ENCODE measurements around the gene NINL. TPM values are rescaled to one million over a fixed set of nuclear protein-coding genes. Genes with fewer than 3 reads are reported as not detected.

NINL gene
- polyA plus RNA-seq, 1 donor (not counting 4 experiments of a cell fraction or from before 2014, with no cell fraction given), result 0.79 TPM

DNA sequence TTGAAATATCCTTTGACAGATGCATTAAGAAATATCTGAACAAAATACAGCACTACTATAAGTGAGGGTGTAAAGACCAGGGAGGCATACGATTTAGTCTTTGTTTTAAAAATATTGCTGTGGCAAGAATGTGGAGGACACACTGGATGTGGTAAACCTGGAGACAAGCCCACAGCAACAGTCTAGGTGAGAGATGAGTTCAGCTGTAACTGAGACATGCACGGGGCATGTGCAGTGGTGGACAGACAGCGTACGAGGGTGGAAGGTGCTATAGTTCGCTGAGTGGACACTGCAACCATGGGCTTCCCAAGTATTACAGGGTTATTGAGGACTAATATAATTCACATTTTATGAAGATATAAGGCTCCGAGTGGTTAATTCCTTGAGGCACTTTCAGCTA, 36.7 kb upstream of the NINL start:
- H3K27ac ChIP-seq (ENCODE audit: control insufficient read depth, insufficient read depth, low read length), result peak overlapping the region; percentile 13
- H2AFZ ChIP-seq (ENCODE audit: control insufficient read depth, low read length), result no peak overlapping the region
- TF ChIP-seq EZH2 (IDR thresholded peaks at IDR 0.05; ENCODE audit: low read length) (no peak), CTCF (optimal IDR thresholded peaks at IDR 0.05 in 1 of 3, IDR thresholded peaks at IDR 0.05 in 1 of 3, conservative IDR thresholded peaks at IDR 0.05 in 1 of 3; ENCODE audit: extremely low read depth in 1 of 3, insufficient read depth in 2 of 3, low read length in 3 of 3) (no peak)
- H3K79me2 ChIP-seq (ENCODE audit: control insufficient read depth, insufficient read depth, low read length), result peaks cover 59% of the 10 kb centered on the region
- no peaks in the 10 kb centered on the region for H3K9me1 ChIP-seq (ENCODE audit: control insufficient read depth, extremely low read depth, insufficient read depth, low read length)
- no peaks in the 10 kb centered on the region for H3K27me3 ChIP-seq (ENCODE audit: control insufficient read depth, extremely low read depth, insufficient read depth, low read length)
- dilution Hi-C loops (cut with MboI; ENCODE audit: extremely low pct_ligation_motif_present, low sequenced_read_pairs), result no loop called here
- H3K4me2 ChIP-seq (ENCODE audit: control insufficient read depth, extremely low read depth, insufficient read depth, low read depth, low read length), result peak overlapping the region; percentile 97
- H3K36me3 ChIP-seq (ENCODE audit: control insufficient read depth in 2 of 2, extremely low read depth in 1 of 2, insufficient read depth in 2 of 2, low read length in 2 of 2), result no peaks in the 10 kb centered on the region
- FAIRE-seq (no peak), DNase-seq (ENCODE audit: low read depth, low spot score) (no peak)
- peak overlapping the region in 2 of 3 experiments; percentile 78 to 87 for H3K4me3 ChIP-seq (ENCODE audit: control insufficient read depth in 2 of 3, extremely low read depth in 1 of 3, insufficient read depth in 2 of 3, low read depth in 1 of 3, low read length in 3 of 3)
- H4K20me1 ChIP-seq (ENCODE audit: control insufficient read depth, extremely low read depth, insufficient read depth, low read length), result no peaks in the 10 kb centered on the region
- no peaks in the 10 kb centered on the region for H3K9me3 ChIP-seq (ENCODE audit: control insufficient read depth, low read depth, low read length)
- no peak overlapping the region for H3K9ac ChIP-seq (ENCODE audit: control insufficient read depth, extremely low read depth, insufficient read depth, low read length)
- peaks cover 15% of the 10 kb centered on the region for H3K4me1 ChIP-seq (ENCODE audit: control insufficient read depth, extremely low read depth, insufficient read depth, low read length)

GRCh38 chr20:25619514-25619913, 34.2 kb upstream of the NINL start:
- no peaks in the 10 kb centered on the region for H3K36me3 ChIP-seq (ENCODE audit: control insufficient read depth in 2 of 2, extremely low read depth in 1 of 2, insufficient read depth in 2 of 2, low read length in 2 of 2)
- DNase-seq (ENCODE audit: low read depth, low spot score) (no peak), FAIRE-seq (no peak)
- peaks cover 61% of the 10 kb centered on the region for H3K79me2 ChIP-seq (ENCODE audit: control insufficient read depth, insufficient read depth, low read length)
- peaks cover 13% of the 10 kb centered on the region for H3K4me1 ChIP-seq (ENCODE audit: control insufficient read depth, extremely low read depth, insufficient read depth, low read length)
- no peaks in the 10 kb centered on the region for H3K9me1 ChIP-seq (ENCODE audit: control insufficient read depth, extremely low read depth, insufficient read depth, low read length)
- no peak for TF ChIP-seq EZH2 (IDR thresholded peaks at IDR 0.05; ENCODE audit: low read length)
- no peak for TF ChIP-seq CTCF (optimal IDR thresholded peaks at IDR 0.05 in 1 of 3, IDR thresholded peaks at IDR 0.05 in 1 of 3, conservative IDR thresholded peaks at IDR 0.05 in 1 of 3; ENCODE audit: extremely low read depth in 1 of 3, insufficient read depth in 2 of 3, low read length in 3 of 3)
- no peak overlapping the region for H3K27ac ChIP-seq (ENCODE audit: control insufficient read depth, insufficient read depth, low read length)
- H3K9me3 ChIP-seq (ENCODE audit: control insufficient read depth, low read depth, low read length), result no peaks in the 10 kb centered on the region
- no peak overlapping the region for H3K4me3 ChIP-seq (ENCODE audit: control insufficient read depth in 2 of 3, extremely low read depth in 1 of 3, insufficient read depth in 2 of 3, low read depth in 1 of 3, low read length in 3 of 3)
- no peak overlapping the region for H3K4me2 ChIP-seq (ENCODE audit: control insufficient read depth, extremely low read depth, insufficient read depth, low read depth, low read length)
- no peaks in the 10 kb centered on the region for H3K27me3 ChIP-seq (ENCODE audit: control insufficient read depth, extremely low read depth, insufficient read depth, low read length)
- dilution Hi-C loops (cut with MboI; ENCODE audit: extremely low pct_ligation_motif_present, low sequenced_read_pairs), result no loop called here
- H2AFZ ChIP-seq (ENCODE audit: control insufficient read depth, low read length), result no peak overlapping the region
- no peaks in the 10 kb centered on the region for H4K20me1 ChIP-seq (ENCODE audit: control insufficient read depth, extremely low read depth, insufficient read depth, low read length)
- no peak overlapping the region for H3K9ac ChIP-seq (ENCODE audit: control insufficient read depth, extremely low read depth, insufficient read depth, low read length)
